CD4-positive, alpha-beta T cell treated with Interleukin-6 for 4 hours (primary cell): ENCODE measurements around the gene INTS1.

Experiments
- DNase-seq: peaks from one replicate; pipeline ENCODE4 v3.0.0-alpha.2; 2020; ENCODE audit warnings: mixed read lengths

INTS1 gene

DNA sequence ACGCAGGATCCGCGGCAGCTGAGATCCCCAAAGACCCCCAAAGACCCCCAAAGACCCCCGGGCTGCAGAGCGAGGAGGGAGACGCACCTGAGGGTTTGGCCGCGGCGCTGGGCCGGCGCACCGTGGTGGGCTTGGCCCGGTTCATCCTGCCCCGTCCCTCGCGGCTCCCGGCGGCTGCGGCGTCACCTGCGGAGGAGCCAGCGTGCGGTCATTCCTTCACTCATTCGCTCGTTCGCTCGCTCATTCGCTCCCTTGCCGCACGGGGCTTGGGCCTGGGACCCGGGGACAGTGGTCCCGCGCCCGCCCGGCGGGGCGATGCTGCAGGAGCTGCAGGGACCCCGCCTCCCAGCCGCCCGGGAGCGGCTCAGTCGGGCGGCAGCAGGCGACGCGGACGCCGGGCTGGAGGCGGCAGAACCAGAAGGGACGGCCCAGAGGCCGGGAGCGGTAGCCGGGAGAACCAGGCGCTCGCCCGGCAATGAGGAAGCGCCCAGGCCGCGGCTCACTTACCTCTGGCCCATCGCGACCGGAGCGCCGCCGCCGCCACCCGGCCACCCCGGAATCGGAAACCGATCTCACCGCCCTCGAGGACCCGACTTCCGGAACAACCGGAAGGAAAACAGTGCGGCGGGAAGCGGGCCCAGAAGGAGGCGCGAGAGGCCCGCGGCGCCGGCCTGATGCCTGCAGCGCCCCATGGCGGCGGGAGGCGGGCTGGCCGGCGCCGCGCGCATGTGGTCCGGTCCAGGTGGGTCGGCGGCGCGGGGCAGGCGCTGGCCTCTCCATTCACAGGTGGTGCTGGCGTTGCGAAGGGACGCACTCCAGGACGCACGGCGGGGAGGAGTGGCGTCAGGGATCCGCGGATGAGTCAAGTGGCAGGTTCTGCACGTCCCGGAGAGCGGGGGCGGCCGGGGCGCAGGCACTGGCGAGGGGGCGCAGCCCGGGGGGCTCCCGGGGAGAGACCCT is at the start of gene INTS1:
TSS of gene INTS1 (minus strand) at position 574 of the 960 bp plus-strand sequence. CDS start at position 145, 429 bp downstream.
- DNase-seq, result peak; percentile 91

- no peak for DNase-seq
These were observed 49.5 kb upstream of the INTS1 start for GRCh38 chr7:1553512-1554210.

DNA sequence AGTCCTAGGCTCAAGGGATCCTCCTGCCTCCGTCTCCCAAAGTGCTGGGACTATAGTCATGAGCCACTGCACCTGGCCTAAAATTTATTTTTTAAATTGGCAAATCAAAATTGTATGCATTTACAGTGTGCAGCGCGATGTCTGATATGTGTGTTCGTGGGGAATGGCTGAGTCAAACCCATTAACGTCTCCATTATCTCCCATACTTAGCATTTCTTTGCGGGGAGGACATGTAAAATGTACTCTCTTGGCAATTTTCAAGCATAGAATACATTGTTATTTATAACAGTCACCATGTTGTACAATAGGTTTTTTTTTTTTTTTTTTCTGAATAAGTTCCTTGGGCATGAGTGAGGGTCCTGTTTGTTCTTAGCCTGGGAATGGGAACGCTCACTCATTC is 48.0 kb upstream of the INTS1 start:
- DNase-seq, result no peak

- DNase-seq, result no peak
These were observed 46.6 kb upstream of the INTS1 start for GRCh38 chr7:1550846-1551155.

DNA sequence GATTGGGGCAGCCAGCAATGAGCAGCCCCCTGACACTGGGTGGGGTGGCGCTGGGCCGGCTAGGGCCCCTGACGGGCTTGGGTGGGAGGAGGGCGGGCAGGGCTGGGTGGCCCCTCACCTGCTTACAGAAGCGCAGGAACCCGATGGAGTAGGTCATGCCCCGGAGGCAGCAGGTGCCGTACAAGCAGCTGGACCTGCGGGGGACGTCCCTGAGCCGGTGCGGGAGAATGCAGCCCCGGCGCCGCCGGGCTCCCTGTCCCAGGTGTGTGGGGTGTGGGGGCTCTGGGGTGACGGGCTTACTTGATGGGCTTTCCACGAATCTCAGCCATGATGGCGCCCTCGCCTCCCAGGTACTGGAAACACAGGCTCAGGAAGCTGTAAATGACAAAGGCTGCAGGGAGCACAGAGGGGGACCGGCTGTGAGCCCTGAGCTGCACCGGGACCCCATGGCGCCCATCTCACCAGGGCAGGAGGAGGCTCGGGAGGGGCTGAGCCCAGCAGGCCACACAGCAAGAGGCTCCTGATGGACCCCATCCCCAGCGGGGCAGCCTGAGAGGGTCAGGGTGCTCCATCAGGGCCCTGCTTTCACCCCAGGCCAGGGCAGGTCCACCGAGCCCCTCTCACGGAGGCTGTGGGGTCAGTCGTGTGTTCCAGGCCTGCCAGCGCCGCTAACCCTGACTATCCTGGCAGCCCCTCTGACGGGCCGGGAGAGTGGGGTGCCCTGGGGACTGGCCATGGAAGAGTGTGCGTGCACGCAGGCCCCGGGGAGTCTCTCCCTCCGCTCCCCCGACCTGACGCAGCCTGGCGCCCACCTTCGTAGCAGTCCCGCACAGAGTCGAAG is 46.0 kb upstream of the INTS1 start:
- DNase-seq, result no peak

DNA sequence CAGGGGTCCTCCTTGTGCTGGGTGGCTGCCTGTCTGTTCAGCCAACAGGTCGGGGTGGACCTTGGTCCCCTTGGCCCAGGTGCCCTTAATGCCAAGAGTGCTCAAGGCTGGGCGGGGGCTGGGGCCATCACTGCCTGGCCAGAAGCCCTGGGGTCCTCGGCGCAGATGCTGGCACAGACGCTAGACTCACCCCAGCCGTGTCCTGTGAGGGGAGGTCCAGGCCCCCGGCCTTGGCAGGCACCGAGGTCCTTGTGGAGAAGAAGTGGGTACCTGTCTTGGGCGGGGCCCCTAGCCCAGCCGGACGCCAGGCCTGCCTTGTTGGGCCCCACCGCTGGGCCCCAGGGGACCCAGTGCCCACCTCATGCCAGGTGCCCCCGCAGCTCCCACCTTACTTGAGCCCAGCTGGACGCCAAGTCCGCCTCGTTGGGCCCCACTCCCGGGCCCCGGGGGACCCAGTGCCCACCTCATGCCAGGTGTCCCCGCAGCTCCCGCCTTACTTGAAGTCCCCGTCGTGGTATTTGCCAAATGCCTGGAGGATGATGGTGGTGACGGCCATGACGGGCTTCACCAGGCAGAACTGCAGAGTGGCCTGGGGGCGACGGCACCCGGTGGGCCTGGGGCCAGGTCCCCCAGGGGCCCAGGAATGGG is 45.3 kb upstream of the INTS1 start:
- DNase-seq, result no peak

GRCh38 chr7:1548944-1549343 is 44.8 kb upstream of the INTS1 start:
- no peak for DNase-seq

GRCh38 chr7:1548438-1548831 is 44.2 kb upstream of the INTS1 start:
- DNase-seq, result peak; percentile 52

- no peak for DNase-seq
These were observed 43.7 kb upstream of the INTS1 start for GRCh38 chr7:1547777-1548437.

GRCh38 chr7:1546909-1547776 is 43.0 kb upstream of the INTS1 start:
- no peak for DNase-seq

DNA sequence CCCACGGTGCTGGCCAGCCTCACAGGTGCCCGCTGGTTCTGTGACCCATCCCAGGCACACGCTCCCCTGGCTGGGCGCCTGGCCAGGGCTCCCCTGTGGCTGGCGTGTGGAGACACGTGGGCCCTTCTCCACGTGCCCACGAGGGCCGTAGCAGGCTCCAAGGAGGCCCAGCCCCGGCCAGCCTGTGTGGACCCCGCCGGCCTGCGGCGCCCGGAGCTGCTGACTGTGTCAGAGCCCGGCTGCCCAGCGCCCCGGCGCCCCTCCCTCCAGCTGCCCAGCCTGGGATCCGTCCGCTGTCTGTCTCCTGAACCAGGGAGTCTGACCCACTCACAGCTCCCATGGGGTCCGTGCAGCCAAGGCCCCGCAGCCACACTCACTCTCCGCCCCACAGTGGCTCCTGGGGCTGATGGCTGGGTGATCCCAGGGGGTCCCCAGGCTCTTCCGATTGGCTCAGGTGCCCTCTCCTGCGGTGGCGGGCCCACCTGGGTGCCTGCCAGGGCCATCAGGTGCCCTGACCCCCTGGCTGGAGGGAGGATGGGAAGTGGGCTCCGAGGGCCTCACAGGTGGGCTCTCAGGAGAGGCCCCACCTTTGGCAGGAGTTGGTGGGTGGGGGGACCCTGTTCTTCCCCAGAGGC is 42.2 kb upstream of the INTS1 start:
- no peak for DNase-seq

GRCh38 chr7:1545417-1546246 is 41.4 kb upstream of the INTS1 start:
- no peak for DNase-seq

GRCh38 chr7:1544896-1545416 is 40.8 kb upstream of the INTS1 start:
- no peak for DNase-seq

DNA sequence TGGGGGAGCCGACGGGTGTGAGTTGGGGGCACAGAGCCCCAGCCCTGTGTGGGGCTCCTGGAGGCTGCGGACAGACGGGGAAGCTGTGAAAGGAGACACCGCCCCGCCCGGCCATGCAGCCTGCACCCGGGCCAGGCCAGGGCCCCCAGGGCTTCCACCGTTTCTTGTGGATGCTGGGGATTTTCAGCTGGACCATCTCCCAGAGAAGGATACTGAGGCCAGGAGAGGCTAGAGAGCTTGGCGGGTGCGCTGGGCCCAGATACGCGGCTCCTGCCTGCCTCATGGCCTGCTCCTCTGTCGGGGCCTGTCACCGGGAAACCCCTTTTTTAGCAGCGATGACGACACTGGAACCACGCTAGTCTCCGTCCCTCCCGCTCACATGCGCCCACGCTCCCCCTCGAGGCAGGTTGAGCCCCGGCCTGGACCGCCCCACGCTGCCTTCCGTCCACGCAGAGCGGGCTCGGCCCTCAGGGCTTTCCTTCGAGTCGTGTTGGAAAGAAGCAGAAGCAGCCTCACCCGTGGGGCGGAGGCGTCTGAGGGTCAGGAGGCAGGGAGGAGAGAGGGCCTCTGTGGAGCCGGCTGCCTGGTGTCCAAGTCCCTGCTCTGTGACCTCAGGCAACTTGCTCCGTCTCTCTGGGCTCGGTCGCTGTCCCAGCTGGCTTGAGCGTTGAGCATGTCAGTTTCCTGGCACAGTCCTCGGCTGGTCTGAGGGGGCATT is 40.1 kb upstream of the INTS1 start:
- no peak for DNase-seq

DNA sequence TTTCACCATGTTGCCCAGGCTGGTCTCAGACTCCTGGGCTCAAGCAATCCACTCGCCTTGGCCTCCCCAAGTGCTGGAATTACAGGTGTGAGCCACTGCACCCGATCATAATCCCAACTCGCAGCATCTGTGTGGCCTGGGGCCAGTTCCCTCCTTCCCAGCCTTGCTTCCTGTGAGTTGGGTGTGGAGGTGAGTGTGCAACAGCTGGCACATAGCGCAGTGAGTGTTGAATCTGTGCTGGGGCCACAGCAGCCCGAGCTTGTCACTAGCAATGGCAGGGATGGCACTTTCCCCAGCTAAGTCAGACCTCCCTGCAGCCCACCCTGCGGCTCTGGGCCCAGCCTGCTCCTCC is 39.6 kb upstream of the INTS1 start:
- DNase-seq, result no peak

GRCh38 chr7:1542841-1543747 is 38.9 kb upstream of the INTS1 start:
- no peak for DNase-seq

- DNase-seq, result no peak
These were observed 38.1 kb upstream of the INTS1 start for GRCh38 chr7:1542329-1542728.
